Ascending aorta (tissue), 2 donors: Measurements from ENCODE around the gene AGAP1. TPM values are rescaled to one million over a fixed set of nuclear protein-coding genes. Genes with fewer than 3 reads are reported as not detected.
A peak's percentile ranks its signal among the peaks of the same experiment; 100 is the strongest.

Experiments used
- DNase-seq, 2 donors: peaks; one replicate each; pipeline ENCODE4 v3.0.0-alpha.2; 2019; ENCODE audit warnings: low spot score in 2 of 2
- H3K27ac ChIP-seq, 2 donors: fragments of 200-600 bp; sonication (generic); one replicate each; pipeline ENCODE4 v1.5.1; 2016 to 2017; ENCODE audit warnings: mild to moderate bottlenecking in 1 of 2
- H3K27me3 ChIP-seq: fragments of 200-600 bp; sonication (generic); one replicate; pipeline ENCODE4 v1.5.1; 2017
- H3K36me3 ChIP-seq, 2 donors: fragments of 200-600 bp; sonication (generic); one replicate each; pipeline ENCODE4 v1.5.1; 2016
- H3K4me1 ChIP-seq, 2 donors: fragments of 200-600 bp; sonication (generic); one replicate each; pipeline ENCODE4 v1.5.1; 2016 to 2017; ENCODE audit warnings: mild to moderate bottlenecking in 1 of 2
- H3K4me3 ChIP-seq, 2 donors: fragments of 200-600 bp; sonication (generic); one replicate each; pipeline ENCODE4 v1.5.1; 2016 to 2017; ENCODE audit warnings: mild to moderate bottlenecking in 1 of 2
- H3K9me3 ChIP-seq, 2 donors: fragments of 200-600 bp; sonication (generic); one replicate each; pipeline ENCODE4 v1.5.1; 2016
- CTCF ChIP-seq, 3 experiments: fragments of 200-600 bp in 2 of 3; fragments of 450-650 bp in 1 of 3; sonication (generic) in 2 of 3; IDR thresholded peaks; one replicate each; pipeline ENCODE4 v1.5.1; 2016 to 2019; ENCODE audit warnings: antibody characterized with exemption in 3 of 3, mild to moderate bottlenecking in 1 of 3, moderate library complexity in 1 of 3
- intact Hi-C: fragments of 100-400 bp; cut with DNase I; formaldehyde crosslinking; loops from one replicate; pipeline ENCODE4 v1.15.1; 2023
- total RNA-seq: library from RNA; depleted of rRNA; stranded (reverse); fragments of >200 nt; gene quantifications from one replicate; pipeline ENCODE4 v1.1.0, GENCODE V29; 2016

AGAP1 gene
- total RNA-seq, 1 donor from 2014 or later: 19.7 TPM

GRCh38 chr2:236170590-236171165 is 676.8 kb downstream of the AGAP1 start:
- H3K9me3 ChIP-seq: no peaks in the 10 kb centered on the region
- TF ChIP-seq CTCF (IDR thresholded peaks at IDR 0.05): no peak
- peaks cover 10 to 22% of the 10 kb centered on the region in 2 donors for H3K4me1 ChIP-seq
- peaks cover 55% of the 10 kb centered on the region for H3K27me3 ChIP-seq
- H3K36me3 ChIP-seq: no peaks in the 10 kb centered on the region
- H3K27ac ChIP-seq: no peak overlapping the region
- no peak for DNase-seq
- intact Hi-C loops: no loop called here
- H3K4me3 ChIP-seq: no peak overlapping the region

GRCh38 chr2:236171181-236171679 is 677.4 kb downstream of the AGAP1 start:
- no peak overlapping the region for H3K4me3 ChIP-seq
- intact Hi-C loops: no loop called here
- H3K27me3 ChIP-seq: peaks cover 54% of the 10 kb centered on the region
- no peak for DNase-seq
- peaks cover 10 to 19% of the 10 kb centered on the region in 2 donors for H3K4me1 ChIP-seq
- H3K27ac ChIP-seq: no peak overlapping the region
- no peak for TF ChIP-seq CTCF (IDR thresholded peaks at IDR 0.05)
- no peaks in the 10 kb centered on the region for H3K9me3 ChIP-seq
- no peaks in the 10 kb centered on the region for H3K36me3 ChIP-seq

GRCh38 chr2:236171680-236172254 is 677.9 kb downstream of the AGAP1 start:
- no peaks in the 10 kb centered on the region for H3K9me3 ChIP-seq
- DNase-seq: no peak
- peaks cover 10 to 14% of the 10 kb centered on the region in 2 donors for H3K4me1 ChIP-seq
- H3K4me3 ChIP-seq: peak overlapping the region in 1 of 2 donors; percentile 9
- H3K27me3 ChIP-seq: peaks cover 49% of the 10 kb centered on the region
- intact Hi-C loops: no loop called here
- H3K36me3 ChIP-seq: no peaks in the 10 kb centered on the region
- TF ChIP-seq CTCF (IDR thresholded peaks at IDR 0.05): no peak
- no peak overlapping the region for H3K27ac ChIP-seq

GRCh38 chr2:236172255-236173035 is 678.6 kb downstream of the AGAP1 start:
- intact Hi-C loops: no loop called here
- Histone ChIP-seq H3K4me1 (peaks cover 3 to 8% of the 10 kb centered on the region in 2 donors), H3K27ac (no peak overlapping the region), H3K4me3 (peak overlapping the region in 1 of 2 donors; percentile 9), H3K27me3 (peaks cover 44% of the 10 kb centered on the region), H3K36me3 (no peaks in the 10 kb centered on the region), H3K9me3 (no peaks in the 10 kb centered on the region)
- DNase-seq: no peak
- TF ChIP-seq CTCF (IDR thresholded peaks at IDR 0.05): no peak

GRCh38 chr2:236173036-236173728 is 679.3 kb downstream of the AGAP1 start:
- intact Hi-C loops: no loop called here
- peaks cover 46% of the 10 kb centered on the region for H3K27me3 ChIP-seq

More at GRCh38 chr2:236173036-236173728, 679.3 kb downstream of the AGAP1 start:
- TF ChIP-seq CTCF (IDR thresholded peaks at IDR 0.05): no peak
- no peak for DNase-seq
- H3K4me1 ChIP-seq: peaks cover 4 to 8% of the 10 kb centered on the region in 2 donors
- no peak overlapping the region for H3K4me3 ChIP-seq
- H3K27ac ChIP-seq: no peak overlapping the region
- H3K36me3 ChIP-seq: no peaks in the 10 kb centered on the region
- H3K9me3 ChIP-seq: no peaks in the 10 kb centered on the region
